B cell (primary cell): ENCODE data around the gene HES4. TPM values are rescaled to one million over a fixed set of nuclear protein-coding genes. Genes with fewer than 3 reads are reported as not detected.

Experiments used
- ATAC-seq: fragments of 200-7000 bp; cut with Tn5 transposase; one replicate; pipeline ENCODE4 v1.10.0; 2021; ENCODE audit warnings: low read depth, mild to moderate bottlenecking, moderate number of reproducible peaks, moderate library complexity
- CTCF ChIA-PET: fragments of 350-600 bp; sonication (Branson Sonifier 250); formaldehyde crosslinking; loops from one replicate; lab custom pipeline; 2021; ENCODE audit warnings: antibody characterized with exemption, inconsistent platforms; lab: Charles Lee
- POLR2A ChIA-PET: fragments of 350-600 bp; sonication (Branson Sonifier 250); formaldehyde crosslinking; loops from one replicate; lab custom pipeline; 2021; ENCODE audit warnings: antibody characterized with exemption; lab: Charles Lee
- DNase-seq: peaks from one replicate; pipeline ENCODE4 v3.0.0; 2013
- H2AFZ ChIP-seq: 2 replicates; pipeline ENCODE4 v1.6.1; 2012; ENCODE audit warnings: mild to moderate bottlenecking, low read depth, low read length; ENCODE audit not compliant: insufficient read depth, poor library complexity, severe bottlenecking
- H3K27ac ChIP-seq, 2 donors: 1 replicate in 1 of 2; 2 replicates in 1 of 2; pipeline ENCODE4 v1.5.1; 2012 to 2013; ENCODE audit warnings: low read length in 2 of 2, mild to moderate bottlenecking in 2 of 2, moderate library complexity in 1 of 2
- H3K27me3 ChIP-seq, 4 experiments: fragments of 200-600 bp in 1 of 4; sonication (generic) in 1 of 4; replicated peaks in 1 of 4; 1 replicate in 2 of 4; 2 replicates in 2 of 4; pipeline versions ENCODE4 v1.6.1 to v1.7.0; 2013 to 2016; ENCODE audit warnings: low read length in 3 of 4, mild to moderate bottlenecking in 2 of 4, mixed read lengths in 1 of 4, moderate library complexity in 1 of 4; ENCODE audit not compliant: insufficient read depth in 4 of 4, control insufficient read depth in 3 of 4; ENCODE audit errors: control extremely low read depth in 1 of 4
- H3K36me3 ChIP-seq, 2 experiments: replicated peaks in 1 of 2; 1 replicate in 1 of 2; 2 replicates in 1 of 2; pipeline versions ENCODE4 v1.6.1 to v1.7.1; 2013; ENCODE audit warnings: low read length in 1 of 2; ENCODE audit not compliant: insufficient read depth in 2 of 2, control insufficient read depth in 1 of 2; ENCODE audit errors: control extremely low read depth in 1 of 2, extremely low read depth in 1 of 2
- H3K4me1 ChIP-seq, 2 donors: fragments of 200-600 bp in 1 of 2; sonication (generic) in 1 of 2; 1 replicate in 1 of 2; 2 replicates in 1 of 2; pipeline versions ENCODE4 v1.5.1 to v1.6.1; 2013 to 2017; ENCODE audit warnings: low read length in 2 of 2; ENCODE audit not compliant: control insufficient read depth in 2 of 2, insufficient read depth in 2 of 2
- H3K4me2 ChIP-seq: replicated peaks from 2 replicates; pipeline ENCODE3; 2012; ENCODE audit warnings: mild to moderate bottlenecking, low read depth, low read length; ENCODE audit not compliant: poor library complexity, severe bottlenecking
- H3K4me3 ChIP-seq, 5 experiments: fragments of 200-600 bp in 1 of 5; sonication (generic) in 1 of 5; 1 replicate in 3 of 5; 2 replicates in 2 of 5; pipeline versions ENCODE4 v1.5.1 to v1.7.0; 2011 to 2016; ENCODE audit warnings: low read length in 4 of 5, mild to moderate bottlenecking in 4 of 5, low read depth in 2 of 5, control low read depth in 1 of 5, moderate library complexity in 1 of 5; ENCODE audit not compliant: insufficient read depth in 1 of 5; ENCODE audit errors: control extremely low read depth in 1 of 5, extremely low read depth in 1 of 5
- H3K79me2 ChIP-seq: fragments of 200-600 bp; sonication (generic); one replicate; pipeline ENCODE4 v1.6.0; 2016; ENCODE audit warnings: low read length; ENCODE audit not compliant: control insufficient read depth, insufficient read depth
- H3K9ac ChIP-seq: fragments of 200-600 bp; sonication (generic); 2 replicates; pipeline ENCODE4 v1.6.1; 2017; ENCODE audit warnings: mild to moderate bottlenecking, low read length, moderate library complexity
- H3K9me3 ChIP-seq, 3 donors: one replicate each; pipeline versions ENCODE4 v1.6.1 to v1.7.1; 2013; ENCODE audit warnings: low read length in 2 of 3; ENCODE audit not compliant: control insufficient read depth in 2 of 3, insufficient read depth in 1 of 3; ENCODE audit errors: control extremely low read depth in 1 of 3
- H4K20me1 ChIP-seq: 2 replicates; pipeline ENCODE4 v1.6.0; 2012; ENCODE audit warnings: mild to moderate bottlenecking, low read length; ENCODE audit not compliant: insufficient read depth, control insufficient read depth, poor library complexity, severe bottlenecking
- H3K27ac Mint-ChIP-seq: one replicate; pipeline ENCODE4 v1.8.0; 2021; ENCODE audit warnings: mixed read lengths
- H3K27me3 Mint-ChIP-seq: one replicate; pipeline ENCODE4 v1.8.0; 2021; ENCODE audit warnings: mixed read lengths
- H3K4me1 Mint-ChIP-seq: one replicate; pipeline ENCODE4 v1.8.0; 2021; ENCODE audit warnings: mixed read lengths
- H3K4me3 Mint-ChIP-seq: one replicate; pipeline ENCODE4 v1.8.0; 2021; ENCODE audit warnings: mixed read lengths
- H3K9me3 Mint-ChIP-seq: one replicate; pipeline ENCODE4 v1.8.0; 2022; ENCODE audit warnings: mixed read lengths; ENCODE audit not compliant: insufficient read depth
- CTCF ChIP-seq: fragments of 200-600 bp; IDR thresholded peaks from one replicate; pipeline ENCODE4 v1.8.0; 2022; ENCODE audit warnings: antibody characterized with exemption, mild to moderate bottlenecking
- EZH2 ChIP-seq: IDR thresholded peaks from 2 replicates; pipeline ENCODE4 v1.6.1; 2012; ENCODE audit warnings: borderline replicate concordance, low read depth, mild to moderate bottlenecking, moderate library complexity, low read length; ENCODE audit not compliant: insufficient read depth, poor library complexity, severe bottlenecking
- WGBS: methylation state at CpG from one replicate; pipeline ENCODE4 v1.1.5; 2013; ENCODE audit warnings: missing lambda C conversion rate; ENCODE audit not compliant: insufficient coverage; 5-methylcytosine and 5-hydroxymethylcytosine counted together
- intact Hi-C: fragments of 100-400 bp; cut with micrococcal nuclease; formaldehyde crosslinking; loops from one replicate; pipeline ENCODE4 v1.10.0; 2022
- polyA plus RNA-seq: library from polyadenylated mRNA; depleted of rRNA; stranded (reverse); fragments of >200 nt; gene quantifications from 2 replicates; pipeline ENCODE4 v1.2.3, GENCODE V29; 2012
- total RNA-seq, 2 donors: library from RNA; stranded (reverse); fragments of 120-200 nt in 1 of 2; gene quantifications; 1 replicate in 1 of 2; 2 replicates in 1 of 2; pipeline versions ENCODE4 v1.2.3 to v1.2.4, GENCODE V29; 2013 to 2022

Gene HES4
- total and polyA plus RNA-seq, 2 donors (not counting 1 experiment from before 2014, with no cell fraction given) = 3.2 to 4.5 TPM

DNA sequence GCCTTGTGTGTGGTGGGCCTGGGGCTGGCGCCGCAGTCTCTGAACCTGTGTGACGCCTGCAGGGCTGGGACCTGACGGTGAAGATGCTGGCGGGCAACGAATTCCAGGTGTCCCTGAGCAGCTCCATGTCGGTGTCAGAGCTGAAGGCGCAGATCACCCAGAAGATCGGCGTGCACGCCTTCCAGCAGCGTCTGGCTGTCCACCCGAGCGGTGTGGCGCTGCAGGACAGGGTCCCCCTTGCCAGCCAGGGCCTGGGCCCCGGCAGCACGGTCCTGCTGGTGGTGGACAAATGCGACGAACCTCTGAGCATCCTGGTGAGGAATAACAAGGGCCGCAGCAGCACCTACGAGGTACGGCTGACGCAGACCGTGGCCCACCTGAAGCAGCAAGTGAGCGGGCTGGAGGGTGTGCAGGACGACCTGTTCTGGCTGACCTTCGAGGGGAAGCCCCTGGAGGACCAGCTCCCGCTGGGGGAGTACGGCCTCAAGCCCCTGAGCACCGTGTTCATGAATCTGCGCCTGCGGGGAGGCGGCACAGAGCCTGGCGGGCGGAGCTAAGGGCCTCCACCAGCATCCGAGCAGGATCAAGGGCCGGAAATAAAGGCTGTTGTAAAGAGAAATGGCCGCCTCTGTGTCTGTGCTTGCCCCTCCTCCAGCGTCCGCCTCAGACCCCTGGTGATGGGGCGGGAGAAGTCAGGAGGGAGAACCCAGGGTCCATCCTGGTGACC is 14.2 kb upstream of the HES4 start:
- Histone ChIP-seq H4K20me1 (no peaks in the 10 kb centered on the region), H2AFZ (peak overlapping the region; percentile 91), H3K9ac (peak overlapping the region; percentile 79), H3K27ac (peak overlapping the region; percentile 88 to 93), H3K27me3 (no peaks in the 10 kb centered on the region), H3K36me3 (no peaks in the 10 kb centered on the region), H3K9me3 (peaks cover 0 to 8% (median 0%) of the 10 kb centered on the region in 3 donors), H3K4me2 (peak overlapping the region; percentile 96), H3K79me2 (peaks cover 20% of the 10 kb centered on the region), H3K4me1 (peaks cover 18 to 27% of the 10 kb centered on the region in 2 donors), H3K4me3 (peak overlapping the region; percentile 19 to 79 (median 72))
- intact Hi-C loops = loop anchor here (2.0 to 10.0 kb wide), 3 partner anchors 51 to 293 kb away; partner anchors contain the start of genes ACAP3, C1orf159 and PUSL1
- 81% methylated on average over 37 of the region's 41 CpGs for WGBS
- H3K27me3 Mint-ChIP-seq = peaks cover 4% of the 10 kb centered on the region
- ATAC-seq = no peak
- ChIA-PET POLR2A (interaction anchor here (1.1 to 1.5 kb wide), 2 partner anchors 50 to 259 kb away, joined by 4 read pairs; partner anchors contain the start of gene UBE2J2), CTCF (interaction anchor here (0.6 to 2.0 kb wide), 9 partner anchors 9 to 278 kb away, joined by 3 to 13 read pairs (median 4); no protein-coding TSS in a partner anchor)
- H3K4me1 Mint-ChIP-seq = peaks cover 26% of the 10 kb centered on the region
- H3K4me3 Mint-ChIP-seq = peak overlapping the region; percentile 95
- no peak for DNase-seq
- peak overlapping the region; percentile 98 for H3K27ac Mint-ChIP-seq
- no peaks in the 10 kb centered on the region for H3K9me3 Mint-ChIP-seq
- TF ChIP-seq CTCF (no peak), EZH2 (no peak)
